Mesendoderm (in vitro differentiated cells): Measurements from ENCODE around the gene GEMIN4. TPM values are rescaled to one million over a fixed set of nuclear protein-coding genes. Genes with fewer than 3 reads are reported as not detected.

Source experiments
- DNase-seq: peaks from one replicate; pipeline ENCODE4 v3.0.0; 2013
- H2AK5ac ChIP-seq: 2 replicates; pipeline ENCODE4 v1.6.1; 2013; ENCODE audit warnings: low read length, inconsistent platforms
- H2BK120ac ChIP-seq: 2 replicates; pipeline ENCODE4 v1.6.1; 2013; ENCODE audit warnings: low read depth, mild to moderate bottlenecking, low read length, moderate library complexity, mixed read lengths
- H2BK15ac ChIP-seq: replicated peaks from 2 replicates; pipeline ENCODE4 v1.6.1; 2013; ENCODE audit warnings: low read depth, mild to moderate bottlenecking, moderate library complexity
- H2BK5ac ChIP-seq: 2 replicates; pipeline ENCODE4 v1.6.1; 2013; ENCODE audit warnings: low read length, inconsistent platforms
- H3K18ac ChIP-seq: 2 replicates; pipeline ENCODE4 v1.6.1; 2013; ENCODE audit warnings: mild to moderate bottlenecking, low read length, mixed read lengths
- H3K23ac ChIP-seq: one replicate; pipeline ENCODE4 v1.6.1; 2013; ENCODE audit warnings: low read length
- H3K27ac ChIP-seq: 2 replicates; pipeline ENCODE4 v1.5.1; 2013; ENCODE audit warnings: low read depth, mild to moderate bottlenecking, inconsistent platforms, low read length, moderate library complexity
- H3K27me3 ChIP-seq: 2 replicates; pipeline ENCODE4 v1.6.1; 2013; ENCODE audit warnings: low read length, control low read depth, mild to moderate bottlenecking, inconsistent platforms; ENCODE audit not compliant: insufficient read depth, poor library complexity
- H3K36me3 ChIP-seq: 2 replicates; pipeline ENCODE4 v1.6.1; 2013; ENCODE audit warnings: low read length, inconsistent platforms; ENCODE audit not compliant: control insufficient read depth, insufficient read depth
- H3K4ac ChIP-seq: one replicate; pipeline ENCODE4 v1.6.1; 2013; ENCODE audit warnings: low read depth, mild to moderate bottlenecking, low read length, moderate library complexity
- H3K4me1 ChIP-seq: 2 replicates; pipeline ENCODE4 v1.6.1; 2013; ENCODE audit warnings: low read depth, low read length, inconsistent platforms; ENCODE audit not compliant: control insufficient read depth
- H3K4me2 ChIP-seq: 2 replicates; pipeline ENCODE4 v1.6.1; 2013; ENCODE audit warnings: low read length
- H3K4me3 ChIP-seq: 2 replicates; pipeline ENCODE4 v1.5.1; 2013; ENCODE audit warnings: mild to moderate bottlenecking, low read length
- H3K56ac ChIP-seq: one replicate; pipeline ENCODE4 v1.6.1; 2013; ENCODE audit warnings: low read length
- H3K79me1 ChIP-seq: 2 replicates; pipeline ENCODE4 v1.6.1; 2013; ENCODE audit warnings: low read length, inconsistent platforms
- H3K79me2 ChIP-seq: 2 replicates; pipeline ENCODE4 v1.6.1; 2013; ENCODE audit warnings: mild to moderate bottlenecking, low read length; ENCODE audit not compliant: control insufficient read depth, insufficient read depth
- H3K9ac ChIP-seq: 2 replicates; pipeline ENCODE4 v1.6.1; 2013; ENCODE audit warnings: low read length, inconsistent platforms
- H4K5ac ChIP-seq: one replicate; pipeline ENCODE4 v1.6.1; 2013; ENCODE audit warnings: low read length
- H4K8ac ChIP-seq: one replicate; pipeline ENCODE4 v1.6.1; 2013; ENCODE audit warnings: low read depth, mild to moderate bottlenecking, control low read depth, low read length, moderate library complexity
- WGBS: extraction: QIAGEN DNeasy Blood & Tissue Kit; methylation state at CpG from one replicate; pipeline ENCODE4 v1.1.7; 2013; ENCODE audit warnings: low lambda C conversion rate, missing lambda C conversion rate; ENCODE audit not compliant: insufficient coverage; ENCODE audit errors: extremely low coverage; 5-methylcytosine and 5-hydroxymethylcytosine counted together
- polyA plus RNA-seq, 2 experiments: library from polyadenylated mRNA; stranded (reverse); fragments of 200-250 nt; gene quantifications; one replicate each; pipeline ENCODE4 v1.2.3, GENCODE V29; 2013

The GEMIN4 gene
- polyA plus RNA-seq (2013, experiment 1 of 2), result 34.4 TPM
- polyA plus RNA-seq (2013, experiment 2 of 2), result 31.4 TPM

- peaks cover 6% of the 10 kb centered on the region for H3K36me3 ChIP-seq
- peak within 1 kb of the TSS; percentile 65 for H3K4me3 ChIP-seq
- peaks cover 31% of the 10 kb centered on the region for H3K79me2 ChIP-seq
- no peak within 1 kb of the TSS for H3K27ac ChIP-seq
- peak within 1 kb of the TSS; percentile 95 for H3K4ac ChIP-seq
- peak within 1 kb of the TSS; percentile 53 for H3K4me2 ChIP-seq
- peak; percentile 94 for DNase-seq
- no peak within 1 kb of the TSS for H4K5ac ChIP-seq
- H3K27me3 ChIP-seq, result no peaks in the 10 kb centered on the region
- H3K18ac ChIP-seq, result peak within 1 kb of the TSS; percentile 94
- H2AK5ac ChIP-seq, result no peak within 1 kb of the TSS
- H3K56ac ChIP-seq, result peak within 1 kb of the TSS; percentile 95
- peak within 1 kb of the TSS; percentile 70 for H2BK5ac ChIP-seq
- H3K79me1 ChIP-seq, result peaks cover 12% of the 10 kb centered on the region
- H3K4me1 ChIP-seq, result peaks cover 2% of the 10 kb centered on the region
- peak within 1 kb of the TSS; percentile 90 for H3K23ac ChIP-seq
- H3K9ac ChIP-seq, result peak within 1 kb of the TSS; percentile 85
- no CpG with 5 or more reads among the region's 87 CpGs for WGBS
- peak within 1 kb of the TSS; percentile 58 for H4K8ac ChIP-seq
- H2BK120ac ChIP-seq, result no peak within 1 kb of the TSS
- H2BK15ac ChIP-seq, result no peak within 1 kb of the TSS
These were observed at the start of gene GEMIN4 for GRCh38 chr17:752002-752619. Gene GEMIN4, minus strand, starts transcription at chr17:752264. Its CDS starts 122 bp downstream, at chr17:752142.

- WGBS, result no CpG with 5 or more reads among the region's 6 CpGs
- H3K27ac ChIP-seq, result no peak overlapping the region
- H3K56ac ChIP-seq, result no peak overlapping the region
- no peak overlapping the region for H3K4ac ChIP-seq
- DNase-seq, result no peak
- no peak overlapping the region for H2BK5ac ChIP-seq
- H2BK15ac ChIP-seq, result no peak overlapping the region
- H3K9ac ChIP-seq, result no peak overlapping the region
- H3K4me3 ChIP-seq, result no peak overlapping the region
- no peaks in the 10 kb centered on the region for H3K79me1 ChIP-seq
- no peaks in the 10 kb centered on the region for H3K27me3 ChIP-seq
- no peak overlapping the region for H3K23ac ChIP-seq
- no peaks in the 10 kb centered on the region for H3K79me2 ChIP-seq
- no peak overlapping the region for H4K5ac ChIP-seq
- H3K4me2 ChIP-seq, result no peak overlapping the region
- H3K36me3 ChIP-seq, result peaks cover 16% of the 10 kb centered on the region
- H4K8ac ChIP-seq, result no peak overlapping the region
- H3K4me1 ChIP-seq, result no peaks in the 10 kb centered on the region
- no peak overlapping the region for H3K18ac ChIP-seq
- no peak overlapping the region for H2BK120ac ChIP-seq
- H2AK5ac ChIP-seq, result no peak overlapping the region
These were observed 49.6 kb upstream of the GEMIN4 start for GRCh38 chr17:801660-802059.

DNA sequence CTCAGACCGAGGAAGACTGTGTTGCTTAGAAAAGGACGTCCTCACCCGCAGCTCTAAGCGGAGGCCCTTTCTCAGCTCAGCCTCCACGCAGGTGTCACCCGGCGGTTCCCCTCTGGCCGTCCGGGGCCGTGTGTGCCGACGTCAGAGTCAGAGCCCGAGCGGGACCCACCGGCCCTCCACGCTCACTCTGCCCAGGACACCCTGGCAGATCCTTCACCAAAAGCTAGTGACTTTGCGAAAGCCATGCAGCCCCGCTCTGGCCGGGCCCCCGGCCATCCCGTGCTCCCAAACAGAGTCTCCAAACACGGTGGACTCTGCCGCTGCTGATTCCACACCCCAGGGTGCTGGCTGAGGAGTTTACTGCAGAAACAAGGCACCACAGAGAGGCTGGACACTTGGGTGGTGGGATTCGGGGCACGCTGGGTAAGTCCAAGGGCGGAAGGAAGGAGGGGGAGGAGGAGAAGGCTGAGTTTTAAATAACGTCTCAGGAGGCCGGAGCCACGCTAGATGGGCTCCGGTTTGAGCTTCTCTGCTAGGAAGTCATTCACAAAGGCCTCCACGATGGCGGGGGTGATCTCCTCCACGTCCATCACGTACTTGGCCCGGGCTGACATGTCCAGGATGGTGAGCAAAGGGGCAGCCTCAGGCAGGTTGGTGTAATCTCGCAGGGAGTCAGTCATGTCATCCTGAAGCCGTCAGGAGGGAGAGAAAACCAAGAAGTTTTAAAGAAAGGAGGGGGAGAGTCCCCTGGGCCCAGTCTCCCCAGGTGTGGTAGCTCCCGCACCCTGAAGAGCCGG, 48.6 kb upstream of the GEMIN4 start:
- H3K79me1 ChIP-seq, result no peaks in the 10 kb centered on the region
- no peak overlapping the region for H3K4ac ChIP-seq
- no peaks in the 10 kb centered on the region for H3K4me1 ChIP-seq
- H3K27me3 ChIP-seq, result no peaks in the 10 kb centered on the region
- H3K56ac ChIP-seq, result no peak overlapping the region
- H2BK120ac ChIP-seq, result no peak overlapping the region
- H2AK5ac ChIP-seq, result no peak overlapping the region
- H2BK5ac ChIP-seq, result no peak overlapping the region
- H3K23ac ChIP-seq, result no peak overlapping the region
- no peak overlapping the region for H3K27ac ChIP-seq
- H3K36me3 ChIP-seq, result peaks cover 20% of the 10 kb centered on the region
- no peak overlapping the region for H3K4me3 ChIP-seq
- H3K9ac ChIP-seq, result no peak overlapping the region
- H4K8ac ChIP-seq, result no peak overlapping the region
- no peak overlapping the region for H2BK15ac ChIP-seq
- H3K4me2 ChIP-seq, result no peak overlapping the region
- H3K79me2 ChIP-seq, result no peaks in the 10 kb centered on the region
- H3K18ac ChIP-seq, result no peak overlapping the region
- no CpG with 5 or more reads among the region's 39 CpGs for WGBS
- no peak overlapping the region for H4K5ac ChIP-seq
- no peak for DNase-seq

- no peaks in the 10 kb centered on the region for H3K79me1 ChIP-seq
- H3K4me1 ChIP-seq, result peaks cover 3% of the 10 kb centered on the region
- H3K4me2 ChIP-seq, result no peak overlapping the region
- no CpG with 5 or more reads among the region's 11 CpGs for WGBS
- no peak overlapping the region for H2BK120ac ChIP-seq
- DNase-seq, result no peak
- H2BK5ac ChIP-seq, result no peak overlapping the region
- no peaks in the 10 kb centered on the region for H3K27me3 ChIP-seq
- no peak overlapping the region for H3K9ac ChIP-seq
- no peak overlapping the region for H3K4me3 ChIP-seq
- H4K5ac ChIP-seq, result no peak overlapping the region
- H3K27ac ChIP-seq, result no peak overlapping the region
- no peak overlapping the region for H3K18ac ChIP-seq
- no peak overlapping the region for H3K4ac ChIP-seq
- H4K8ac ChIP-seq, result no peak overlapping the region
- no peaks in the 10 kb centered on the region for H3K79me2 ChIP-seq
- H2BK15ac ChIP-seq, result no peak overlapping the region
- no peak overlapping the region for H3K23ac ChIP-seq
- H3K36me3 ChIP-seq, result peaks cover 20% of the 10 kb centered on the region
- H3K56ac ChIP-seq, result no peak overlapping the region
- H2AK5ac ChIP-seq, result no peak overlapping the region
These were observed 47.2 kb upstream of the GEMIN4 start for GRCh38 chr17:799261-799660.

- Histone ChIP-seq H2BK5ac (no peak overlapping the region), H3K27ac (no peak overlapping the region), H3K4me3 (no peak overlapping the region), H3K79me2 (no peaks in the 10 kb centered on the region), H3K9ac (no peak overlapping the region), H3K36me3 (peaks cover 19% of the 10 kb centered on the region), H3K79me1 (peaks cover 3% of the 10 kb centered on the region), H2BK15ac (no peak overlapping the region), H3K23ac (no peak overlapping the region), H3K4me2 (no peak overlapping the region), H3K4me1 (peaks cover 3% of the 10 kb centered on the region), H2BK120ac (no peak overlapping the region), H4K8ac (no peak overlapping the region), H3K27me3 (no peaks in the 10 kb centered on the region), H3K4ac (no peak overlapping the region), H2AK5ac (no peak overlapping the region), H3K56ac (no peak overlapping the region), H4K5ac (no peak overlapping the region), H3K18ac (no peak overlapping the region)
- no peak for DNase-seq
- no CpG with 5 or more reads among the region's 11 CpGs for WGBS
These were observed 46.2 kb upstream of the GEMIN4 start for GRCh38 chr17:798246-798645.
